NCI-H2081 treated with DMSO at 0.1 percent for 48 hours (cell line): ENCODE data around the gene TAOK3.
"Not testable (repeated sequence)": the region's sequence is repeated elsewhere in the genome, so short reads cannot be mapped to it uniquely, and the experiment has no call there.

ENCODE experiments used
- DNase-seq: peaks from one replicate; lab custom pipeline; 2025; lab: John Stamatoyannopoulos, UW

The TAOK3 gene

DNA sequence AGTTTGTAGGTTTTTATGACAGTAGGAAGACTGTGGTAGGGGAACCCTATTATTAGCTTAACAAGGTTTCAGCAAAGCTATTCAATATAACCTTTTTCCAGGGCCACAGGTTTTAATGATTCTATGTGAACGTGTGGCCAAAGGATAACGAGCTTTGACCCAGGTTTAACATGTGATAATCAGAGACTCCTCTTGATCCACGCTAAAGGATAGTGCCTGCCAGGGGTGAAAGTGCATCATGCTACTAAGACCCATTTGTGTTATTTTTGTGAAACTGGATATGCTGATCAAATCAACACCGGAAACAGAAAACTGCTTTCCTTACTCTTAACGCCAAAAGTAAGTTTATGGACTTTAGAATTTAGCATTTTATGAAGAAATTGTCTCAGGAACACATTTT, 909 bp upstream of the TAOK3 start:
- DNase-seq: no peak

DNA sequence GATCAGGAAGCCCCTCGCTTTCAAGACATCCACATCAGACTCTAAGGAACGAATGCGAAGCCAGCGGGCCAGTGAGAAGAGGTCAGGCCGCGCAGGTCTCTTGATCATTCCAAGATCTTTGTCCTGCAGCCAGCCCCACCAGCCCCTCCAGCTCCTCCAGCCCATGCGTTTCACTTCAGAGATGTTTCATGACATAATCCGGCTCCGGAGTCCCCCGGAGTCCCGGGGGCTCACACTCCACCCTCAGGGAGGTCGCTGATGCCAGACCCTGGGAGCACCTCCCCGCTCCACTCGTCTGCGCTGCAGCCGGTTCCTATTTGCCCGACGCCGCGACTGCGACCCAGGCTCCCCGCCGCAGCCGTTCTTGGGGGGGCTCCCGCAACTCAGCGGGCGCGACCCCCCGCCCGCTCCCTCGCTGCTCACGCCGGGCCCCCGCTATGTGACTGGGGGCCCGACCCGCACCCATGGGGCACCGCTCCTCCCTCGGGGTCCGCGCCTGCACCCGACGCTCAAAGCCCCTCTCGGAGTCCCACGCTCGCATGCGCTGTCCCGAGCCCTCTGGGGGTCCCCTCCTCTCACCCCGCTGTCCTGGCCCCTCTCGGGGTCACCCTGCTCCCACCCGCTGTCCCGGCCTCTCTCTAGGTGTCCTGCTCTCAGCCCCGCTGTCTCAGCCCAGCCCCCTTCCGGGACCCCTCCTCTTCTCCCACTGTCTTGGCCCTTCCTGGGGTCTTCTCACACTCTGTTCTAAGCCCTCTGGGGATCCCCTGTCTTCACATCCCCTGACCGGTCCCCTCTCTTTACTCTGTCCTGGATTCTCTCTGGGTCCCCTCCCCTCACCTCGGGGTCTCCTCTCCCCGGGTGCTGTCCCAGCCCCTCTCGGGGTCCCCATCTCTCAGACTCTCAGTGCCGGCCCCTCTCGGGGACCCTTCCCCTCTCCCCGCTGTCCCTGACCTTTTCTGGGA, 1.1 kb downstream of the TAOK3 start:
- no peak for DNase-seq

DNA sequence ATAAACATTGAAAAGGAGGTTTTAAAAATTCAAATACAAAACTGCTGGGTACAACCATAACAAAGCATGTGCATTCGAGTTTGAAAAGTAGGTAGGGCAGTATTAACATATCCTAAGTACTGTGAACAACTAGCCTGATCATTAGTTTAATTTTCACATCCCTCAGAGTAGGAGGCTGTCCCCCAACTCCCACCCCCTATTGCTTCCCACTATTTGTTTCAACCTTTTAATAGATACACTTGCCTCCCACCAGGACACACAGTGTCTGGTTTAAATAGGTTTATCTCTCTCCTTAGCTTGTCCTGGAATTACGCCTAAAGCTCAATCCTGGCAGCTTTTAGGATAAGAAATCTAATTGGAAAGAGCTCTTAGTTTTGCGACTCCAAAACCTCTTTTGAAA, 2.1 kb downstream of the TAOK3 start:
- DNase-seq: no peak

DNA sequence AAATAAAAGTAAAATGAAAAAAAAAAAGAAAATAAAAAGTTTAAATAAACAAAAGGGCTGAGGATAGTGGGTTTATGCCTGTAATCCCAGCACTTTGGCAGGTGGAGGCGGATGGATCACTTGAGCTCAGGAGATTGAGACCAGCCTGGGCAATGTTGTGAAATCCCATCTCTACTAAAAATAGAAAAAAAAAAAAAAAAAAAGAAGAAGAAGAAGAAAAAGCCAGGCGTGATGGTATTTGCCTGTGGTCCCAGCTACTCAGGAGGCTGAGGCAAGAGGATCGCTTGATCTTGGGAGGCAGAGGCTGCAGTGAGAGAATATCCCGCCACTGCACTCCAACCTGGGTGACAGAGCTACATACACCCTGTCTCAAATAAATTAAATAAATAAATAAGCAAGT, 3.9 kb downstream of the TAOK3 start:
- no peak for DNase-seq

DNA sequence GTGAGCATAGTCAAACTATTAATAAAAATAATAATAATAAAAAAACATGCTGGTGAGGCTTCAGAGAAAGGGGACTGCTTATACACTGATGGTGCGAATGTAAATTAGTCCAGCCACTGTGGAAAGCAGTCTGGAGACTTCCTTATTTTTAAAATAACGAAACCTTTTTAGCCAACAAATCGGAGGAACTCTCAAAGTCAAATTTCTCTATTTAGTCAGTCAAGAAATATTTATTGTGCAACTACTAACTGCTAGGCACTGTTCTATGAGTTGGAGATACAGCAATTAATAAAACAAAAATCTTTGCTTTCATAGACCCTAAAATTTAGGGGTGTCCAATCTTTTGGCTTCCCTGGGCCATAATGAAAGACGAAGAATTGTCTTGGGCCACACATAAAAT, 10.8 kb downstream of the TAOK3 start:
- no peak for DNase-seq

DNA sequence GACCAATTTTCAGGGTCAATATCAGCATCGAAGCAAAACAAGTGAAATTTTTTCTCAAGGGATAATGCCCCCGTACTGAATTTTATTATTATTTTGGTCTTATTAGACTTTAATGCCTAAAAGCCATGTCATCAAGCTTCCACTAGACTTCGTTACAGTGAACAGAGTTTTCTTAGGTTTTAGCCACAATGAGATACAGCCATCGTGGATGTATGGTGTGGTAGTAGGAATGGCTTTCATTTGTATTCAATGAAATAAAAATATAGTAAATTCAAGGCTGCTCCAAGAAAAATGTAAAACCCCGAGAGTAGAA, 11.7 kb downstream of the TAOK3 start:
- DNase-seq: no peak

DNA sequence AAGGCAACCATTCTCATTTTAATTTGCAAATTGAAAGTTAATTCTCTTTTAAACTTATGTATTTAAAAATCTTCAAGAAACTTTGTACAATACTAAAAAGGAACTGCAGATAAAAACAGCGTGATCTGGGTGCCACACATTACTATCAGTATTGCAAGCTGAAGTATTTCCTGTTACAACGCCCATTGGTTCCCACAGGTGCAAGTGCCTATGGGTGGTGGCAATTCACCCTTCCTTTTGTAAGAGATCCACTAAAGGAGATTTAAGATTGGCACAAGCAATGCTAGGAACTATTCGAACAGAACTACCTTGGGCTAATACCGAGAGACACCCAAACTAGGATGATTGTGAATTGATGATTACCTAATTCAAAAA, 13.2 kb downstream of the TAOK3 start:
- DNase-seq: no peak

DNA sequence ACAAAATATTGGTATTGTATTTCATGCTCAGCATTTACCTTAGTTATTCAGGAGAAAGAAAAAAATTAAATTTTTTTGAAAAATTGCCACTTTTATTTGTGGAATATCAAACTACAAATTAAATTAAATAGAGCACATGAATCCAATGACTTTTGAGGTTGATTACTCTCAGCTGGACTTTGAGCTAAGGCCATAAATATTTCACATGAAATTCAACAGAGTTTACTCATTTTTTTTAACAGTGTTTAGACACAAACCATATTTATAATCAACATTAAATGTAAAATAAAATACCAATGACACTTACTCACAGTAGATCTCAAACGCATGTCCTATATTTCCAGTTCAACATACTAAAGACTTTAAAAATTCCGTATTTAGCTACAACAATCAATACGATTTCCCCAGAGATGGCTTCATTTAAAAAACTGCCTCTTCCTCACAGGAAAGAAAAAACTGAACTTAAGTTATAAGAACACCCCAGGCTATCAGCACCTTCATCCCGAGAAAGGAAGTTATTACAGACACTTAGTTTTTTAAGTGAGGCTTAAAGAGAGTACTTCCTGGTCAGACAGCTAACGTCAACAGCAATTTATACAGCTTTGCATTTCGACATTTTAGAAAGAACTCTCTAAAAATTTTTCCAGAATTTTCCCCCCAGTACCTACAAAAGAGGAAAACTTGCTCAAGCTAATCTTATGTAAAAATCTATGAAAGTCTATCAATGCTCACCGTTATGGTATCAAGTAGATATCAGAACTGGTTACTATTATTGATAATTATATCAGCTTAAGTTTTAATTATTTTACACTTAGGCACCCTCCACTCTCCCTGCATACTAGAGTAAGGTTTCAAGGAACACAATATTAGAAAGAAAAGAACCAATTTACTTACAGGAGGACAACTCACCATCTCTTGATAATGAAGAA, 13.8 kb downstream of the TAOK3 start:
- DNase-seq: no peak

DNA sequence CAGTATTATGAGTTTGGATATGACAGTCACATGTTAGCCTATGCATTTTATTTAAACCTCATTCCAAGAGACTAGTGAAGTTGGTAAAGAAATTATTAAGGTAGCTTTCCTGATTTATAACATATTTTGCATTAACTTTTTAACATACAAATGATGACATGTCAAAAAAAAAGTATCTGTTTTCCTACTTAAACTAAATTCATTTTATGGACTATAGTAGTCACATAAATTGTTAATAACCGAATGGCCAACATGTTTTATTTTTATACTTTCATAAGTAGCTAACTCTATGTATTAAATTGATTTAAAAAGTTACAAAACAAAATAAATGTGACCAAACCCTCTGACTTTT, 14.7 kb downstream of the TAOK3 start:
- no peak for DNase-seq

DNA sequence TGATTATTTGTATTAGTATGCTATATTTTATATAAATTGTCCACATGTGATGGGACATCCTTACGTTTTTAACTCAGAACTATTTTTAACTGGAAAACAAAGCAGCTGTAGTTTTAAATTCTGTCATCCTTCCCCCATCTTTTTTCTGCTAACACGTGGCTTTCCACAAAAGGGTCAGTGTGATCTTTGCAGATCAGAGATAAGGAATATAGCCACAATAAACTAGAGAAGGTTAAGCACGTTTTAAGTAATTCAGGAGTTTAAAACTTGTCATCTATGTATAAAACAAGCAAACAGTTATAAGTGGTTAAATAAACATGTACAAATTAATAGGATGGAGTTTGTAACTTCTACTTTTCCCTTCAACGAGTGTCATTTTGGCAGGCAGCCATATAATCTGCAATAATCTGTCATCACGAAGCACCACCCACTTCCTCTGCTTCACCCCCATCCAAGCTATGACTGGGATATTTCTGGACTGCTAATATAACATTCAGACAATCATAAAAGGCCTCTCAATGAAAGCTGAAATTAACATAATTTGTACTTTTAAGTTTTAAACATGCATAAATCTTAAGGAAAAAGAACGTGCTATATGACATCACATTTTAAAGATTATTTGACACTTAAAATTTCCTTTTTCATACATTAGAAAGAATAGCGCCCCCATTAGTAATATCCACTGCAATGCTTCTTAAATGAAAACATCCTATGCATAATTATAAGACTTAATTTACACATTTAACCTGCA, 15.3 kb downstream of the TAOK3 start:
- DNase-seq: no peak

DNA sequence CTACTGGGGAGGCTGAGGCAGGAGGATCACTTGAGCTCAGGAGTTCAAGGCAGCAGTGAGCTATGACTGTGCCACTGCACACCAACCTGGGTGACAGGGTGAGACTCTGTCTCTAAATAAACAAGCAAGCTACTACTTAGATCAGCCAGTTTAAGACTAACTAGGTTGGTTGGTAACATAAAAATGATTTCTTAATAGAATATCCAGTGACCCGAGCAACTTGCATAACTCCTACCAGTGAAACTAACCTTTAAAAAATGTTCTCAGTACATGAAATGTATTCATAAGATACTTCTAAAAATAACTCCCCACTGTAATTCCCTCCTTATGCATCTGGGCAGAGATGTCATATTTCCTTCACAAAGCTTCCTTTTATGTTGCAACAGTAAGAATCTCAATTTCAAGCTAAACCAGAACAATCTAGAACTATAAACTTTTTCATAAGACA, 15.9 kb downstream of the TAOK3 start:
- no peak for DNase-seq

DNA sequence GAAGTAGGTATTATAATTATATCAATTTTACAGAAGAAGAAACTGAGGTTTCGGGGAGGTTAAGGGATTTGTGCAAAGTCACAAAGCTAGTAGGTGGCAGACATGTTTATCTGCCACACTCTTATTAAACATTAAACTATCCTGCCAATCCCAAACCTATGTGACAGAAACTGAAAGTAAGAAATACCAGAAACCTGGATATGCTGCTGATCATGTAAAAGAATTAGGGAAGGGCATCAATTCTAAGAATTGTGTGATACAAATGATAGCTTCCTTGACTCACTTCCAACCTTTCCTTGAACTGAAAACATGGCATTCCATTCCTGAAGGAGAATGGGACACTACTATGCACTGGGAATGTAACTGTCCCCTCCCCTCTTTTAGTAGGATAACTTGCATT, 16.9 kb downstream of the TAOK3 start:
- no peak for DNase-seq

DNA sequence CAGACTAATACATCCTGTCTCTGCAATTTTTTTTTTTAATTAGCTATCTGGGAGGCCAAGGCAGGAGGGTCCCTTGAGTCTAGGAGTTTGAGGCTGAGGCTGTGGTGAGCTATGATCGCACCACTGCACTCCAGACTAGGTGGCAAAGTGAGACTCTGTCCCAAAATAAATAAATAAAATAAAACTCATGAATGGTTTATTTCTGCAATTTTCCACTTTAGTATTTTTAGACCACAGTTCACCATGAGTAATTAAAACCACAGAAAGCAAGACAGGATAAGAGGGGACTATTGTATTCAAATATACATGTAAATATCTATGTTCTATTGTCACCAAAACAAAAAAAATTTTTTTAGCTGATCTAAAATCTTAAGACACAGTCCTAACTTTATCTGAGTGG, 17.8 kb downstream of the TAOK3 start:
- no peak for DNase-seq

DNA sequence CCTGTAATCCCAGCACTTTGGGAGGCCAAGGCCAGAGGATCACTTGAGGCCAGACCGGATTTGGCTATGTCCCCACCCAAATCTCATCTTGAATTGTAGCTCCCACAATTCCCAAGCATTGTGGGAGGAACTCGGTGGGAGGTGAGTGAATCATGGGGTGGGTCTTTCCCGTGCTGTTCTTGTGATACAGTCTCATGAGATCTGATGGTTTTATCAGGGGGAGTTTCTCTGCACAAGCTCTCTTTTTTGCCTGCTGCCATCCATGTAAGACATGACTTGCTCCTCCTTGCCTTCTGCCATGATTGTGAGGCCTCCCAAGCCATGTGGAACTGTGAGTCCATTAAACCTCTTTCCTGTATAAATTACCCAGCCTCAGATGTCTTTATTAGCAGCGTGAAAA, 18.2 kb downstream of the TAOK3 start:
- DNase-seq: not testable (repeated sequence)

DNA sequence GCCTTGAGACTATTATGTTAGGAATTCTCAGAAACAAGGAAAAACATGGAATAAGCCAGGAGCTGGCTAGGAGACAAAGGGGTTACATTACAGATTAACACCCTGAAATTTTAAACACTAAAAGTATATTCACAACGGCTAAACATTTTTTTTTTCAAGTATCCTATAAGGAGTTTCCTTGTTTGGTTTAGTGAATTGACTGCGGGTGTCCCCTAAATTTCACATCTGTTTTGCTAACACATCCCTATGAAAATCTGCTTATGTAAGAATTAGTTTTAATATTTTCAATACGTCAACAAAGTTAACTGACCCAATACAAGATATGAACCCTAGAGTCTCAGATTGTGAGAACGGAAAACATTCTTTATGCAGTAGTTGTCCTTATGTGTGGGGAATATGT, 19.0 kb downstream of the TAOK3 start:
- no peak for DNase-seq

DNA sequence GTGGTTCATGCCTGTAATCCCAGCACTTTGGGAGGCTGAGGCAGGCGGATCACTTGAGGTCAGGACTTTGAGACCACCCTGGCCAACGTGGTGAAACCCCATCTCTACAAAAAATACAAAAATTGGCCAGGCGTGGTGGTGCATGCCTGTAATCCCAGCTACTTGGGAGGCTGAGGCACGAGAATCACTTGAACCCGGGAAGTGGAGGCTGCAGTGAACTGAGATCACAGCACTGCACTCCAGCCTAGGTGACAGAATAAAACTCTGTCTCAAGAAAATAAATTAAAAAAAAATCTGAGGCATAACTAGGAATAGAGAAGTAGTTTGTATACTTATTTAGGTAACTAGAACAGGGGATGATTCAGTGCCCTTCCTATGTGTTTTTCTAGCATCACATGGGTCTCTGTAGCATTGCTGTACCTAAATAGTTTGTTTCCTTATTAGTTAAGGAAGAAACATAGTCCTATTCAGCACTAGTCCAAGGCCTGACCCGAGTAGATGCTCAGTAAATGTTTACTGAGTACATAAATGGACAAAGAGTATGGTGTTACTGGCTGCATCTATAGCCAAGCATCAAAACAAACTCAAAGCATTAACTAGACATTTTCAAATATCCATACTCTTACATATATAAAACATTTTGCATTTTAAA, 21.7 kb downstream of the TAOK3 start:
- DNase-seq: no peak

DNA sequence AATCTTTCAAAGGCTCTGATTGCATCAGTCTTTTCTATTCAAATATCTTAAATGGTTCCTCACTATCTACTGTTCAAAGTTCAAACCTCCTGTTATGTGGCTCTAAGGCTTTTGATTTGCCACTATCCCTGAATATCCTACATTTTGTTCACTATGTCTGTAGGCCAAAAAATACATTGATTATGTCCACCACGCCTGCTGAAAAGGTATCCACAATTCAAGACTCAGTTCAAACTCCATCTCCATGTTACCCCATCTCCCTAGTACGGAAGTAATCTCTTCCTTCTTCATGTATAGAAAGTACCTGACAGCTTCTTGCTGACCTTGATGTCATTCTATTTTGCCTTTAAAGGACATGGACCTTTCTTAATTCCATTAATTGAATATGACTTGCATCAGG, 24.8 kb downstream of the TAOK3 start:
- DNase-seq: no peak

DNA sequence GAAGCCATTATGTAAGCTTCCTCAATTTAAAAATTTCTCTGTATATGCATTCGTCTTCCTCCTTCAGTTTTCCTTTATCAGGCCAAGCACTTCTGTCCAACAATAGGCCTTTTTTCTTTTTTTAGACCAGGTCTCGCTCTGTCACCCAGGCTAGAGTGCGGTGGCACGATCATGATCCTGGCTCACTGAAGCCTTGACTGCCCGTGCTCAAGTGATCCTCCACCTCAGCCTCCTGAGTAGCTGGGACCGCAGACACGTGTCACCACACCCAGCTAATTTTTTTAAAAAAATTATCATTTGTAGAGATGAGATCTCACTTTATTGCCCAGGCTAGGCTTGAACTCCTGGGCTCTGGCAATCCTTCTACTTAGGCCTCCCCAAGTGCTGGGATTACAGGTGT, 25.8 kb downstream of the TAOK3 start:
- no peak for DNase-seq

DNA sequence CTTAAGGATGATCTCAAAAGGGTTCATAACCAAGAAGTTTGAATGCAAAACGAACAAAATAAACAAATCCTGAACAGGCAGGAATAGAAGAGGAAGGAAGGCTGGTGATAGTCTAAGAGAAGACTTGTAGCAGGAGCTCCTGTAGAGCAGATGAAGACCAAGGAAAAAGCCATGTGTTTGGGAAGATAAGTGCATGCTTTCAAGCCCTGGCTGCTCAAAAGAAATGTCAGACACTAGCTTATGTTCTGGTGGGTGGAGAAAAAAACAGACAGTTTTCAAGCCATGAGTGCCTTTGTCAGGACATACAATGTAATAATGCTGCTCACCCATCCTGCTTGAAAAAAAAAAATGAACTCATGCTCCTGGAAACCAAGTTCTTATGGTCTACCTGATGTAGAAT, 27.4 kb downstream of the TAOK3 start:
- DNase-seq: no peak

DNA sequence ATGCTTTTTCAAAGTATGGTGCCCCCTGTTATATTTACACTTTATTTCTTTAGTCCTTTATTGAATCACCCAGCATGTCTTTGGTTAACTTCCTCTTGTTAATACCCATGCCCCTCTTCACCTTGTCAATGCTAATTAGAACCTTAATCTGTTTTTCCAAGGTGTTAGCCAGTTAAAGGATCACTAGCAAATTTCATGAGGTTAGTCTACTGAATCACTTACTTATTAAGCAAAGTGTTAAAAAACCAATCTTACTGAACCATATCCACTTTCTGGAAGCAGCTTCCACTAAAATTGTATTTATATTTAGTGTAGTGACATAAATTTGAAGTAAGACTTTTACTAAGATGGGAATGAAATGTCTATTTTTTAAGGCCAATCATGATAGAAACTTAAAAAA, 27.9 kb downstream of the TAOK3 start:
- no peak for DNase-seq

DNA sequence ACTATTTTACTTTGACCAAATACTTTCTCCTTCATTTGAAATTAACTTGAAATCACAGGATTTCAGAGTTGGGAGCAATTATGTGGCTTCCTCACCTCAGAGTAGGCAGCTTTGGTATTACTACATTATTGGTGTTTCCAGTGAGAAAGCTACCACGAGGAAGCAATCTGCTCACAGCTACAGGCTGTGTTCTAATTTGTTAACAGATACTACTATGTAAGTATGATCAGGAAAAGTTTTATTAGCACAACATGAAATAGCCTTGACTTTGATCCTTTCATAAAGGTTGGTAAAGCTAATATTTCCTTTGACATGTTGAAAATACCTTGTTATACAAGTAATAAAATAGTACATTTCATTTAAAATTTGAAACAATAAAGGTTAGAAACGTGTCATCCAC, 30.6 kb downstream of the TAOK3 start:
- no peak for DNase-seq

DNA sequence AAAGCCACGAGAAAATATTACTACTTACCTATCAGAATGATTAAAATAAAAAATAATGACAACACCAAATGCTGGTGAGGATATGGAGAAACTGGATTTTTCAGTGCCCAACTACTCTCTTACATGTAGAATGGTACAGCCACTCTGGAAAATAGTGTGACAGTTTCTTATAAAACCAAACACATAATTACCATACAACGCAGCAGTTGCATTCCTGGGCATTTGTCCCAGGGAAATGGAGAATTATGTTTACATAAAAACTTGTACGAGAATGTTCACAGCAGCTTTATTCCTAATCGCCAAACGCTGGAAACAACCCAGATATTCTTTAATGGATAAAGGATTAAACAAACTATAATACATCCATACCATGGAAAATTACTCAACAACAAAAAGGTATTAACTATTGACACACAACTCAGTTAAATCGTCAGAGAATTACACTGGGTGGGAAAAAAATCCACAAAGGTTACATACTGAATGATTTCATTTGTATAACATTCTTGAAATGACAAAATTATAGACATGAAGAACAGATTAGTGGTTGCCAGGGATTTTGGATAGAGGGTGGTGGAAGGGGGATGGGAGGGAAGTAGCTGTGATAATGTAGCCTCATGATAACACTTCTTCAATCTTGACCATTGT, 35.4 kb downstream of the TAOK3 start:
- DNase-seq: no peak
